GM12878 (cell line): ENCODE measurements around the gene LDLR.

Source experiments
- ATF7 ChIP-seq: fragments of 450-650 bp; IDR thresholded peaks from 2 replicates; pipeline ENCODE4 v1.6.1; 2016; ENCODE audit warnings: low read depth, mild to moderate bottlenecking
- HDAC2 ChIP-seq: fragments of 200-600 bp; sonication (generic); IDR thresholded peaks from 2 replicates; pipeline ENCODE4 v1.6.1; 2017
- JUNB ChIP-seq: IDR thresholded peaks from 2 replicates; pipeline ENCODE4 v1.6.1; 2016; ENCODE audit warnings: antibody characterized with exemption, mild to moderate bottlenecking
- PAX5 ChIP-seq: IDR thresholded peaks from 2 replicates; pipeline ENCODE4 v1.6.1; 2011; ENCODE audit warnings: low read depth, low read length, borderline replicate concordance
- PML ChIP-seq: IDR thresholded peaks from 2 replicates; pipeline ENCODE4 v1.6.1; 2012; ENCODE audit warnings: low read length, inconsistent platforms
- POLR2A ChIP-seq: IDR thresholded peaks from 2 replicates; pipeline ENCODE4 v1.6.1; 2011; ENCODE audit warnings: low read depth, mild to moderate bottlenecking, low read length
- POLR2AphosphoS5 ChIP-seq: IDR thresholded peaks from 2 replicates; pipeline ENCODE4 v1.6.1; 2011; ENCODE audit warnings: mild to moderate bottlenecking, low read length, inconsistent platforms
- RELA ChIP-seq: fragments of 450-650 bp; IDR thresholded peaks from 2 replicates; pipeline ENCODE4 v1.8.0; 2014; ENCODE audit warnings: borderline replicate concordance; ENCODE audit not compliant: partially characterized antibody
- TBL1XR1 ChIP-seq: IDR thresholded peaks from 2 replicates; pipeline ENCODE4 v1.6.1; 2012; ENCODE audit warnings: low read depth, low read length, improper control_type of control experiment
- TF ChIP-seq, protein P1 (sequence below), 3 experiments: IDR thresholded peaks in 2 of 3; conservative IDR thresholded peaks in 1 of 3; 2 replicates each; pipeline ENCODE4 v1.5.1; 2011; ENCODE audit warnings: low read depth in 3 of 3, low read length in 3 of 3, mild to moderate bottlenecking in 3 of 3, control low read depth in 2 of 3, moderate library complexity in 2 of 3, inconsistent platforms in 1 of 3, mixed read lengths in 1 of 3; ENCODE audit not compliant: control insufficient read depth in 2 of 3, insufficient read depth in 1 of 3; ENCODE audit errors: extremely low read depth in 1 of 3
- TF ChIP-seq, protein P2 (sequence below): IDR thresholded peaks from 2 replicates; pipeline ENCODE4 v1.6.1; 2012; ENCODE audit warnings: low read depth, low read length, improper control_type of control experiment
- TF ChIP-seq, protein P3 (sequence below): IDR thresholded peaks from 2 replicates; pipeline ENCODE4 v1.6.1; 2011; ENCODE audit warnings: low read depth, mild to moderate bottlenecking, low read length, moderate library complexity, borderline replicate concordance; ENCODE audit errors: extremely low read depth
- TF ChIP-seq, protein P4 (sequence below): IDR thresholded peaks from 2 replicates; pipeline ENCODE4 v1.6.1; 2011; ENCODE audit warnings: borderline replicate concordance, low read depth, mild to moderate bottlenecking, moderate library complexity, mixed read lengths, low read length; ENCODE audit not compliant: insufficient read depth; ENCODE audit errors: extremely low read length
- TF ChIP-seq, protein P5 (sequence below): IDR thresholded peaks from 2 replicates; pipeline ENCODE4 v1.6.1; 2012; ENCODE audit warnings: mild to moderate bottlenecking, low read depth, low read length

DNA sequence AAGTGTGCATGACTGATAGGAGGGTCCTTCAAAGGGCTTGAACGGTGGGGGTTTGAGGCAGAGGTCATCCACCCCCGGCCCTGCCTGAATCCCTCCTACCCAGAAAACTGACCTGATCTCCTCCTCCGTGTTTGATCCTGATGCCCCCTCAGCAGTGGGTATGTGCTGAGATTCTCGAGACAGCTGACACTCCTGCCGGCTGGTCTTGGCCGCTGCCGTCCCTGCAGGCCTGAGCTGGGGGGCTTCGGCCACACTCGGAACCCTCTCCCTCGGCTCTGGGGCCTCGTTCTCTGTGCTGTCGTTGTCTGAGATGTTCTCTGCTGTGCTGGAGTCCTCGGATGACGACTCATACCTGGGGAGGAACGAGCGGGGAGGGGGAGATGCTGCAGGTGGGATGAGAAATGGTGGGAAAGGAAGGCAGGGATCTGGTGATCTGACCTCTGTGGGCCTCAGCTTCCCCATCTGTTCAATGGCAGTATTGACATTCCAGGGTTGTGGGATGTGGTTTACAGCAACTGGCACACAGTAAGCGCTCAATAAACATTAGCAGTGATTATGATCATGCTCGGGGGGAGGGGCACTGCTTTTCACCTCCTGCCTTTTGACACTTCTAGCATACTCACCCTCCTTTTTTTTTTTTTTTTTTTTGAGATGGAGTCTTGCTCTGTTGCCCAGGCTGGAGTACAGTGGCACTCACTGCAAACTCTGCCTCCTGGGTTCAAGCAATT, 87.4 kb downstream of the LDLR start:
- TF ChIP-seq POLR2A (no peak), POLR2AphosphoS5 (no peak), PAX5 (no peak), PML (no peak), HDAC2 (no peak), RELA (no peak), JUNB (no peak), ATF7 (no peak), TBL1XR1 (no peak)
- TF ChIP-seq, protein P1, sequence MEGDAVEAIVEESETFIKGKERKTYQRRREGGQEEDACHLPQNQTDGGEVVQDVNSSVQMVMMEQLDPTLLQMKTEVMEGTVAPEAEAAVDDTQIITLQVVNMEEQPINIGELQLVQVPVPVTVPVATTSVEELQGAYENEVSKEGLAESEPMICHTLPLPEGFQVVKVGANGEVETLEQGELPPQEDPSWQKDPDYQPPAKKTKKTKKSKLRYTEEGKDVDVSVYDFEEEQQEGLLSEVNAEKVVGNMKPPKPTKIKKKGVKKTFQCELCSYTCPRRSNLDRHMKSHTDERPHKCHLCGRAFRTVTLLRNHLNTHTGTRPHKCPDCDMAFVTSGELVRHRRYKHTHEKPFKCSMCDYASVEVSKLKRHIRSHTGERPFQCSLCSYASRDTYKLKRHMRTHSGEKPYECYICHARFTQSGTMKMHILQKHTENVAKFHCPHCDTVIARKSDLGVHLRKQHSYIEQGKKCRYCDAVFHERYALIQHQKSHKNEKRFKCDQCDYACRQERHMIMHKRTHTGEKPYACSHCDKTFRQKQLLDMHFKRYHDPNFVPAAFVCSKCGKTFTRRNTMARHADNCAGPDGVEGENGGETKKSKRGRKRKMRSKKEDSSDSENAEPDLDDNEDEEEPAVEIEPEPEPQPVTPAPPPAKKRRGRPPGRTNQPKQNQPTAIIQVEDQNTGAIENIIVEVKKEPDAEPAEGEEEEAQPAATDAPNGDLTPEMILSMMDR (IDR thresholded peaks at IDR 0.05 in 2 of 3, conservative IDR thresholded peaks at IDR 0.05 in 1 of 3; ENCODE audit: control insufficient read depth in 2 of 3, extremely low read depth in 1 of 3, insufficient read depth in 1 of 3, low read depth in 3 of 3, low read length in 3 of 3): no peak
- TF ChIP-seq, protein P2, sequence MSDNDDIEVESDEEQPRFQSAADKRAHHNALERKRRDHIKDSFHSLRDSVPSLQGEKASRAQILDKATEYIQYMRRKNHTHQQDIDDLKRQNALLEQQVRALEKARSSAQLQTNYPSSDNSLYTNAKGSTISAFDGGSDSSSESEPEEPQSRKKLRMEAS: no peak
- TF ChIP-seq, protein P3, sequence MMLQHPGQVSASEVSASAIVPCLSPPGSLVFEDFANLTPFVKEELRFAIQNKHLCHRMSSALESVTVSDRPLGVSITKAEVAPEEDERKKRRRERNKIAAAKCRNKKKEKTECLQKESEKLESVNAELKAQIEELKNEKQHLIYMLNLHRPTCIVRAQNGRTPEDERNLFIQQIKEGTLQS: no peak
- TF ChIP-seq, protein P4, sequence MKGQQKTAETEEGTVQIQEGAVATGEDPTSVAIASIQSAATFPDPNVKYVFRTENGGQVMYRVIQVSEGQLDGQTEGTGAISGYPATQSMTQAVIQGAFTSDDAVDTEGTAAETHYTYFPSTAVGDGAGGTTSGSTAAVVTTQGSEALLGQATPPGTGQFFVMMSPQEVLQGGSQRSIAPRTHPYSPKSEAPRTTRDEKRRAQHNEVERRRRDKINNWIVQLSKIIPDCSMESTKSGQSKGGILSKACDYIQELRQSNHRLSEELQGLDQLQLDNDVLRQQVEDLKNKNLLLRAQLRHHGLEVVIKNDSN: no peak
- TF ChIP-seq, protein P5, sequence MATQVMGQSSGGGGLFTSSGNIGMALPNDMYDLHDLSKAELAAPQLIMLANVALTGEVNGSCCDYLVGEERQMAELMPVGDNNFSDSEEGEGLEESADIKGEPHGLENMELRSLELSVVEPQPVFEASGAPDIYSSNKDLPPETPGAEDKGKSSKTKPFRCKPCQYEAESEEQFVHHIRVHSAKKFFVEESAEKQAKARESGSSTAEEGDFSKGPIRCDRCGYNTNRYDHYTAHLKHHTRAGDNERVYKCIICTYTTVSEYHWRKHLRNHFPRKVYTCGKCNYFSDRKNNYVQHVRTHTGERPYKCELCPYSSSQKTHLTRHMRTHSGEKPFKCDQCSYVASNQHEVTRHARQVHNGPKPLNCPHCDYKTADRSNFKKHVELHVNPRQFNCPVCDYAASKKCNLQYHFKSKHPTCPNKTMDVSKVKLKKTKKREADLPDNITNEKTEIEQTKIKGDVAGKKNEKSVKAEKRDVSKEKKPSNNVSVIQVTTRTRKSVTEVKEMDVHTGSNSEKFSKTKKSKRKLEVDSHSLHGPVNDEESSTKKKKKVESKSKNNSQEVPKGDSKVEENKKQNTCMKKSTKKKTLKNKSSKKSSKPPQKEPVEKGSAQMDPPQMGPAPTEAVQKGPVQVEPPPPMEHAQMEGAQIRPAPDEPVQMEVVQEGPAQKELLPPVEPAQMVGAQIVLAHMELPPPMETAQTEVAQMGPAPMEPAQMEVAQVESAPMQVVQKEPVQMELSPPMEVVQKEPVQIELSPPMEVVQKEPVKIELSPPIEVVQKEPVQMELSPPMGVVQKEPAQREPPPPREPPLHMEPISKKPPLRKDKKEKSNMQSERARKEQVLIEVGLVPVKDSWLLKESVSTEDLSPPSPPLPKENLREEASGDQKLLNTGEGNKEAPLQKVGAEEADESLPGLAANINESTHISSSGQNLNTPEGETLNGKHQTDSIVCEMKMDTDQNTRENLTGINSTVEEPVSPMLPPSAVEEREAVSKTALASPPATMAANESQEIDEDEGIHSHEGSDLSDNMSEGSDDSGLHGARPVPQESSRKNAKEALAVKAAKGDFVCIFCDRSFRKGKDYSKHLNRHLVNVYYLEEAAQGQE: no peak
